HCT116 (cell line): Measurements from ENCODE around the gene RIMBP2. TPM values are rescaled to one million over a fixed set of nuclear protein-coding genes. Genes with fewer than 3 reads are reported as not detected.

Experiments used
- ATAC-seq: fragments of 200-7000 bp; cut with Tn5 transposase; 2 replicates; pipeline ENCODE4 v1.9.1; 2020; ENCODE audit warnings: mild to moderate bottlenecking, moderate library complexity
- BruUV-seq: library from RNA; stranded (reverse); fragments of 400-500 nt; replicated peaks from 2 replicates; lab custom pipeline; 2021; lab: Mats Ljungman, UMichigan
- CTCF ChIA-PET: fragments of 300-600 bp; sonication (Branson Sonifier 250); formaldehyde crosslinking; loops from one replicate; lab custom pipeline; 2021; ENCODE audit warnings: antibody characterized with exemption; lab: Charles Lee
- POLR2A ChIA-PET: fragments of 300-600, 350-600 bp; sonication (Branson Sonifier 250); formaldehyde crosslinking; loops from one replicate; lab custom pipeline; 2021; ENCODE audit warnings: antibody characterized with exemption; lab: Charles Lee
- RAD21 ChIA-PET, 2 experiments: fragments of 300-600 bp; sonication (Branson Sonifier 250); formaldehyde crosslinking; loops; one replicate each; lab custom pipeline; 2023; ENCODE audit warnings: low total read pairs in 2 of 2; ENCODE audit not compliant: uncharacterized antibody in 2 of 2, unreplicated experiment in 2 of 2, low non-redundant PET in 1 of 2; lab: Charles Lee
- DNase-seq: peaks from one replicate; pipeline ENCODE4 v3.0.0-alpha.2; 2010; ENCODE audit warnings: low read depth, low spot score
- H2AFZ ChIP-seq: fragments of 200-600 bp; shearing (Covaris generic), sonication (generic); 2 replicates; pipeline ENCODE4 v1.6.1; 2017; ENCODE audit warnings: low read depth, mixed run types, mixed read lengths, antibody characterized with exemption, low read length; ENCODE audit not compliant: poor library complexity, severe bottlenecking
- H3K27ac ChIP-seq: 2 replicates; pipeline ENCODE4 v1.5.1; 2012; ENCODE audit warnings: low read depth, low read length
- H3K27me3 ChIP-seq: fragments of 200-600 bp; sonication (generic); 2 replicates; pipeline ENCODE4 v1.6.1; 2016; ENCODE audit warnings: mixed run types, low read length, mixed read lengths; ENCODE audit not compliant: insufficient read depth
- H3K36me3 ChIP-seq, 2 experiments: fragments of 200-500 bp in 1 of 2; fragments of 200-600 bp in 1 of 2; sonication (Bioruptor generic) in 1 of 2; sonication (generic) in 1 of 2; 2 replicates each; pipeline versions ENCODE4 v1.5.1 to v1.6.1; 2014 to 2016; ENCODE audit warnings: low read length in 2 of 2, inconsistent platforms in 1 of 2, mixed read lengths in 1 of 2, mixed run types in 1 of 2; ENCODE audit not compliant: insufficient read depth in 2 of 2, control insufficient read depth in 1 of 2
- H3K4me1 ChIP-seq, 2 experiments: fragments of 200-600 bp in 1 of 2; sonication (generic) in 1 of 2; 2 replicates each; pipeline versions ENCODE4 v1.5.1 to v1.6.1; 2012 to 2017; ENCODE audit warnings: low read length in 2 of 2, inconsistent platforms in 1 of 2, mild to moderate bottlenecking in 1 of 2, mixed read lengths in 1 of 2, mixed run types in 1 of 2, moderate library complexity in 1 of 2; ENCODE audit not compliant: insufficient read depth in 2 of 2, control insufficient read depth in 1 of 2
- H3K4me2 ChIP-seq: fragments of 200-600 bp; sonication (generic); 2 replicates; pipeline ENCODE4 v1.6.1; 2017; ENCODE audit warnings: mixed run types, low read length, mixed read lengths
- H3K4me3 ChIP-seq, 2 experiments: fragments of 200-600 bp in 1 of 2; sonication (generic) in 1 of 2; replicated peaks in 1 of 2; 2 replicates each; pipeline ENCODE4 v1.5.1; 2011 to 2016; ENCODE audit warnings: low read length in 2 of 2, control low read depth in 1 of 2, low read depth in 1 of 2, mild to moderate bottlenecking in 1 of 2, mixed read lengths in 1 of 2, mixed run types in 1 of 2
- H3K79me2 ChIP-seq: fragments of 200-600 bp; sonication (generic); 2 replicates; pipeline ENCODE4 v1.6.1; 2017; ENCODE audit warnings: mild to moderate bottlenecking, mixed run types, low read length, moderate library complexity, mixed read lengths; ENCODE audit not compliant: insufficient read depth
- H3K9ac ChIP-seq: fragments of 200-600 bp; sonication (generic); 2 replicates; pipeline ENCODE4 v1.6.1; 2016; ENCODE audit warnings: low read length, mixed read lengths
- H3K9me2 ChIP-seq: fragments of 200-600 bp; sonication (generic), shearing (Covaris generic); 2 replicates; pipeline ENCODE4 v1.6.1; 2017; ENCODE audit warnings: mixed run types, mild to moderate bottlenecking, moderate library complexity; ENCODE audit not compliant: insufficient read depth
- H3K9me3 ChIP-seq, 2 experiments: fragments of 200-500 bp in 1 of 2; fragments of 200-600 bp in 1 of 2; sonication (Bioruptor generic) in 1 of 2; sonication (generic) in 1 of 2; 2 replicates each; pipeline ENCODE4 v1.6.1; 2014 to 2017; ENCODE audit warnings: low read length in 2 of 2, mixed read lengths in 2 of 2, inconsistent platforms in 1 of 2, low read depth in 1 of 2, mild to moderate bottlenecking in 1 of 2, mixed run types in 1 of 2, moderate library complexity in 1 of 2; ENCODE audit not compliant: control insufficient read depth in 1 of 2, insufficient read depth in 1 of 2
- H4K20me1 ChIP-seq: fragments of 200-600 bp; sonication (generic), shearing (Covaris generic); 2 replicates; pipeline ENCODE4 v1.6.1; 2017; ENCODE audit warnings: mixed run types, mild to moderate bottlenecking, moderate library complexity; ENCODE audit not compliant: insufficient read depth
- CTCF ChIP-seq, 3 experiments: fragments of 200-600 bp in 1 of 3; sonication (generic) in 1 of 3; IDR thresholded peaks in 2 of 3; conservative IDR thresholded peaks in 1 of 3; 2 replicates each; pipeline ENCODE4 v1.5.1; 2012 to 2017; ENCODE audit warnings: low read depth in 2 of 3, low read length in 2 of 3, antibody characterized with exemption in 1 of 3, borderline replicate concordance in 1 of 3, control low read depth in 1 of 3, mild to moderate bottlenecking in 1 of 3, mixed read lengths in 1 of 3, mixed run types in 1 of 3, moderate library complexity in 1 of 3; ENCODE audit not compliant: insufficient read depth in 1 of 3
- EGR1 ChIP-seq: IDR thresholded peaks from 2 replicates; pipeline ENCODE4 v1.6.1; 2012; ENCODE audit warnings: low read depth
- EZH2phosphoT487 ChIP-seq: fragments of 200-600 bp; IDR thresholded peaks from 2 replicates; pipeline ENCODE4 v1.6.1; 2018; ENCODE audit warnings: antibody characterized with exemption, borderline replicate concordance
- FOSL1 ChIP-seq: IDR thresholded peaks from 2 replicates; pipeline ENCODE4 v1.6.1; 2012; ENCODE audit warnings: low read depth
- POLR2A ChIP-seq: IDR thresholded peaks from 2 replicates; pipeline ENCODE4 v1.7.0; 2011; ENCODE audit warnings: borderline replicate concordance; ENCODE audit not compliant: insufficient read depth, insufficient read length; ENCODE audit errors: extremely low read depth
- RAD21 ChIP-seq: IDR thresholded peaks from 2 replicates; pipeline ENCODE4 v1.6.1; 2012; ENCODE audit warnings: low read depth, mild to moderate bottlenecking
- SIN3A ChIP-seq: IDR thresholded peaks from 2 replicates; pipeline ENCODE4 v1.6.1; 2012; ENCODE audit warnings: low read depth
- SRF ChIP-seq: IDR thresholded peaks from 2 replicates; pipeline ENCODE4 v1.6.1; 2012; ENCODE audit warnings: low read depth
- TCF7L2 ChIP-seq: IDR thresholded peaks from 2 replicates; pipeline ENCODE4 v1.7.0; 2011; ENCODE audit warnings: borderline replicate concordance, inconsistent platforms; ENCODE audit not compliant: insufficient read depth, insufficient read length; ENCODE audit errors: extremely low read depth
- YY1 ChIP-seq: IDR thresholded peaks from 2 replicates; pipeline ENCODE4 v1.6.1; 2011; ENCODE audit warnings: low read length, low read depth, moderate library complexity, mild to moderate bottlenecking; ENCODE audit not compliant: insufficient replicate concordance; ENCODE audit errors: extremely low read depth
- ZFX ChIP-seq: fragments of 450-650 bp; IDR thresholded peaks from 2 replicates; pipeline ENCODE4 v1.6.1; 2017
- ZNF274 ChIP-seq: fragments of 200-500 bp; sonication (Bioruptor generic); IDR thresholded peaks from 2 replicates; pipeline ENCODE4 v1.6.1; 2014; ENCODE audit warnings: mild to moderate bottlenecking, low read depth, low read length, inconsistent platforms
- intact Hi-C: fragments of 100-400 bp; cut with micrococcal nuclease; formaldehyde crosslinking; loops from 2 replicates; pipeline ENCODE4 v1.10.0; 2022
- total RNA-seq: library from RNA; stranded (reverse); gene quantifications from one replicate; pipeline ENCODE4 v1.2.1, GENCODE V29; 2021; ENCODE audit not compliant: unreplicated experiment
- TF ChIP-seq, protein P1 (sequence below): IDR thresholded peaks from 2 replicates; pipeline ENCODE4 v1.6.1; 2012; ENCODE audit warnings: low read depth
- TF ChIP-seq, protein P2 (sequence below): IDR thresholded peaks from 2 replicates; pipeline ENCODE4 v1.6.1; 2012

The RIMBP2 gene
- total RNA-seq, 1 experiment from 2014 or later = not detected

- TF ChIP-seq FOSL1 (no peak), ZFX (no peak), SRF (no peak)
- TF ChIP-seq, protein P1, sequence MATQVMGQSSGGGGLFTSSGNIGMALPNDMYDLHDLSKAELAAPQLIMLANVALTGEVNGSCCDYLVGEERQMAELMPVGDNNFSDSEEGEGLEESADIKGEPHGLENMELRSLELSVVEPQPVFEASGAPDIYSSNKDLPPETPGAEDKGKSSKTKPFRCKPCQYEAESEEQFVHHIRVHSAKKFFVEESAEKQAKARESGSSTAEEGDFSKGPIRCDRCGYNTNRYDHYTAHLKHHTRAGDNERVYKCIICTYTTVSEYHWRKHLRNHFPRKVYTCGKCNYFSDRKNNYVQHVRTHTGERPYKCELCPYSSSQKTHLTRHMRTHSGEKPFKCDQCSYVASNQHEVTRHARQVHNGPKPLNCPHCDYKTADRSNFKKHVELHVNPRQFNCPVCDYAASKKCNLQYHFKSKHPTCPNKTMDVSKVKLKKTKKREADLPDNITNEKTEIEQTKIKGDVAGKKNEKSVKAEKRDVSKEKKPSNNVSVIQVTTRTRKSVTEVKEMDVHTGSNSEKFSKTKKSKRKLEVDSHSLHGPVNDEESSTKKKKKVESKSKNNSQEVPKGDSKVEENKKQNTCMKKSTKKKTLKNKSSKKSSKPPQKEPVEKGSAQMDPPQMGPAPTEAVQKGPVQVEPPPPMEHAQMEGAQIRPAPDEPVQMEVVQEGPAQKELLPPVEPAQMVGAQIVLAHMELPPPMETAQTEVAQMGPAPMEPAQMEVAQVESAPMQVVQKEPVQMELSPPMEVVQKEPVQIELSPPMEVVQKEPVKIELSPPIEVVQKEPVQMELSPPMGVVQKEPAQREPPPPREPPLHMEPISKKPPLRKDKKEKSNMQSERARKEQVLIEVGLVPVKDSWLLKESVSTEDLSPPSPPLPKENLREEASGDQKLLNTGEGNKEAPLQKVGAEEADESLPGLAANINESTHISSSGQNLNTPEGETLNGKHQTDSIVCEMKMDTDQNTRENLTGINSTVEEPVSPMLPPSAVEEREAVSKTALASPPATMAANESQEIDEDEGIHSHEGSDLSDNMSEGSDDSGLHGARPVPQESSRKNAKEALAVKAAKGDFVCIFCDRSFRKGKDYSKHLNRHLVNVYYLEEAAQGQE = no peak
Observed at GRCh38 chr12:130661486-130662255, 54.4 kb downstream of the RIMBP2 start (continued).

- Histone ChIP-seq H3K9ac (no peak overlapping the region), H3K4me2 (no peak overlapping the region), H4K20me1 (no peaks in the 10 kb centered on the region), H3K9me3 (no peaks in the 10 kb centered on the region), H3K4me3 (no peak overlapping the region), H3K36me3 (no peaks in the 10 kb centered on the region), H3K9me2 (no peaks in the 10 kb centered on the region), H3K27me3 (no peaks in the 10 kb centered on the region), H3K79me2 (no peaks in the 10 kb centered on the region), H2AFZ (no peak overlapping the region), H3K27ac (no peak overlapping the region), H3K4me1 (no peaks in the 10 kb centered on the region)
- no TSS peak for BruUV-seq
- ChIA-PET CTCF (no interaction called here), POLR2A (no interaction called here), RAD21 (no interaction called here)
- DNase-seq (no peak), ATAC-seq (no peak)
- intact Hi-C loops = loop anchor here (5.0 kb wide), 1 partner anchor 86 kb away; no protein-coding TSS in a partner anchor
- no peak for TF ChIP-seq POLR2A
- no peak for TF ChIP-seq SRF
- TF ChIP-seq SIN3A = no peak
- TF ChIP-seq ZNF274 = no peak
- no peak for TF ChIP-seq RAD21
- TF ChIP-seq YY1 = no peak
- TF ChIP-seq ZFX = no peak
- no peak for TF ChIP-seq EZH2phosphoT487
- no peak for TF ChIP-seq TCF7L2
- TF ChIP-seq EGR1 = no peak
- TF ChIP-seq, protein P1 = no peak
- TF ChIP-seq, protein P2, sequence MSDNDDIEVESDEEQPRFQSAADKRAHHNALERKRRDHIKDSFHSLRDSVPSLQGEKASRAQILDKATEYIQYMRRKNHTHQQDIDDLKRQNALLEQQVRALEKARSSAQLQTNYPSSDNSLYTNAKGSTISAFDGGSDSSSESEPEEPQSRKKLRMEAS = no peak
- TF ChIP-seq FOSL1 = no peak
- TF ChIP-seq CTCF (IDR thresholded peaks at IDR 0.05 in 2 of 3, conservative IDR thresholded peaks at IDR 0.05 in 1 of 3; ENCODE audit: borderline replicate concordance in 1 of 3, insufficient read depth in 1 of 3, low read depth in 2 of 3, low read length in 2 of 3) = no peak
Observed at GRCh38 chr12:130661059-130661458, 55.0 kb downstream of the RIMBP2 start.
